ENCODE measurements around the gene NTMT2.

The NTMT2 gene

DNA sequence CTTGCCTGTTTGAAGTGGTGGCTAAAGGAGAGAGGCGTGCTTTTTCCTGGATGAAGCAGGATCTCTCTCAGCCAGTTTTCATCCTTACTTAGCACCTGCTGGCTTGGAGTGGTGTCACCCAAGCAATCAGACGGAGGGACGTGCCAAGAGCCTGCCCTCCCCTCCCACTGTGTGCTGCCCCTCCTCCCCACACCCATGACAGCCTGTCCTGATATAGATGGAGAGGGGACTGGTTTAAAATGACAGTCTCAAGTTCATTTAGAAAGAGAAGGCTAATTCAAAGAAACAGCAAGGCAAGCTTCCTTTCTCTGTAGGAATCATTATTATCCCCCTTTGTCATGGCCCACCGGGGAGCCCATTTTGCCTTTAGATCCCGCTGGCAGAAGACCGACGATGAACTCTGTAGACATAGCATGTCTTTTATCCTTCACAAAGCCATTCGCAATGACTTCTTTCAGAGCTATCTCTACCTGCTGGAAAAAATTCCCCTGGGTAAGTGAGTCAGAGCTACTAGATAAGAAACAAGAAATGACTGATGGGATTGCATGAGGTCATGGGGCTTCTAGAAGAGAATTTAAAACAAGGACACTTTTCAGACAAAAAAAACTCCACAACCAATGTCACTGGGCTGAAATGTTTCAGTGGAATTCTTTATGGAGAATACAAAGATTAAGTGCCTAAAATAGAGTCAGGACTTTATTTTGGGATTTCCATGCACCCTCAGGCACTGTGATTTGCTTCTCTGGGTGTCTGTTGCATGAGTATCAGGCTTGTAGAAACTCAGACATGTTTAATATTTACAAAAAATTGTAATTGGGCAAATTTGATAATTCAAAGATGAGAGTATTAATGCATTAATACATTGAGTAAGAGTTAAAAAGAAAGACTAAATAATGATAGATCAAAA, at the start of gene NTMT2:
Gene NTMT2, plus strand, starts transcription at position 190 of the 907 bp plus-strand sequence. Its CDS starts 149 bp downstream, at position 339.
- H3K36me3 ChIP-seq (replicated peaks; ENCODE audit: low read depth, low read length), result no peaks in the 10 kb centered on the region
- no peak within 1 kb of the TSS for H2AFZ ChIP-seq (ENCODE audit: low read depth, low read length)
- H3K27ac ChIP-seq (ENCODE audit: low read length), result no peak within 1 kb of the TSS
- no peaks in the 10 kb centered on the region for H3K79me2 ChIP-seq (ENCODE audit: low read length)
- no peak within 1 kb of the TSS for H3K9ac ChIP-seq (ENCODE audit: low read length)
- TF ChIP-seq, protein P1, sequence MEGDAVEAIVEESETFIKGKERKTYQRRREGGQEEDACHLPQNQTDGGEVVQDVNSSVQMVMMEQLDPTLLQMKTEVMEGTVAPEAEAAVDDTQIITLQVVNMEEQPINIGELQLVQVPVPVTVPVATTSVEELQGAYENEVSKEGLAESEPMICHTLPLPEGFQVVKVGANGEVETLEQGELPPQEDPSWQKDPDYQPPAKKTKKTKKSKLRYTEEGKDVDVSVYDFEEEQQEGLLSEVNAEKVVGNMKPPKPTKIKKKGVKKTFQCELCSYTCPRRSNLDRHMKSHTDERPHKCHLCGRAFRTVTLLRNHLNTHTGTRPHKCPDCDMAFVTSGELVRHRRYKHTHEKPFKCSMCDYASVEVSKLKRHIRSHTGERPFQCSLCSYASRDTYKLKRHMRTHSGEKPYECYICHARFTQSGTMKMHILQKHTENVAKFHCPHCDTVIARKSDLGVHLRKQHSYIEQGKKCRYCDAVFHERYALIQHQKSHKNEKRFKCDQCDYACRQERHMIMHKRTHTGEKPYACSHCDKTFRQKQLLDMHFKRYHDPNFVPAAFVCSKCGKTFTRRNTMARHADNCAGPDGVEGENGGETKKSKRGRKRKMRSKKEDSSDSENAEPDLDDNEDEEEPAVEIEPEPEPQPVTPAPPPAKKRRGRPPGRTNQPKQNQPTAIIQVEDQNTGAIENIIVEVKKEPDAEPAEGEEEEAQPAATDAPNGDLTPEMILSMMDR (IDR thresholded peaks at IDR 0.05; ENCODE audit: low read depth, low read length), result no peak
- TF ChIP-seq EZH2phosphoT487 (IDR thresholded peaks at IDR 0.05; ENCODE audit: low read depth), result no peak
- no peaks in the 10 kb centered on the region for H4K20me1 ChIP-seq (ENCODE audit: insufficient read depth, low read length)
- H3K27me3 ChIP-seq (ENCODE audit: low read depth, low read length), result no peaks in the 10 kb centered on the region
- H3K4me1 ChIP-seq (ENCODE audit: low read length), result no peaks in the 10 kb centered on the region
- no peak within 1 kb of the TSS for H3K4me2 ChIP-seq (ENCODE audit: low read length)
- no peak within 1 kb of the TSS for H3K4me3 ChIP-seq (ENCODE audit: low read length)
- no peaks in the 10 kb centered on the region for H3K9me3 ChIP-seq (ENCODE audit: insufficient read depth, low read length)

GRCh38 chr1:170095976-170096748, 49.6 kb upstream of the NTMT2 start:
- no peak overlapping the region for H3K9ac ChIP-seq (ENCODE audit: low read length)
- H3K27ac ChIP-seq (ENCODE audit: low read length), result no peak overlapping the region
- peaks cover 30% of the 10 kb centered on the region for H3K4me1 ChIP-seq (ENCODE audit: low read length)
- H3K79me2 ChIP-seq (ENCODE audit: low read length), result no peaks in the 10 kb centered on the region
- H3K36me3 ChIP-seq (replicated peaks; ENCODE audit: low read depth, low read length), result no peaks in the 10 kb centered on the region
- H2AFZ ChIP-seq (ENCODE audit: low read depth, low read length), result no peak overlapping the region
- H3K27me3 ChIP-seq (ENCODE audit: low read depth, low read length), result peaks cover 10% of the 10 kb centered on the region; the same call in 1 of the 2 replicates
- H3K4me3 ChIP-seq (ENCODE audit: low read length), result no peak overlapping the region
- H3K9me3 ChIP-seq (ENCODE audit: insufficient read depth, low read length), result no peaks in the 10 kb centered on the region
- TF ChIP-seq EZH2phosphoT487 (IDR thresholded peaks at IDR 0.05; ENCODE audit: low read depth), result no peak
- TF ChIP-seq, protein P1 (IDR thresholded peaks at IDR 0.05; ENCODE audit: low read depth, low read length), result no peak
- H4K20me1 ChIP-seq (ENCODE audit: insufficient read depth, low read length), result no peaks in the 10 kb centered on the region
- no peak overlapping the region for H3K4me2 ChIP-seq (ENCODE audit: low read length)

DNA sequence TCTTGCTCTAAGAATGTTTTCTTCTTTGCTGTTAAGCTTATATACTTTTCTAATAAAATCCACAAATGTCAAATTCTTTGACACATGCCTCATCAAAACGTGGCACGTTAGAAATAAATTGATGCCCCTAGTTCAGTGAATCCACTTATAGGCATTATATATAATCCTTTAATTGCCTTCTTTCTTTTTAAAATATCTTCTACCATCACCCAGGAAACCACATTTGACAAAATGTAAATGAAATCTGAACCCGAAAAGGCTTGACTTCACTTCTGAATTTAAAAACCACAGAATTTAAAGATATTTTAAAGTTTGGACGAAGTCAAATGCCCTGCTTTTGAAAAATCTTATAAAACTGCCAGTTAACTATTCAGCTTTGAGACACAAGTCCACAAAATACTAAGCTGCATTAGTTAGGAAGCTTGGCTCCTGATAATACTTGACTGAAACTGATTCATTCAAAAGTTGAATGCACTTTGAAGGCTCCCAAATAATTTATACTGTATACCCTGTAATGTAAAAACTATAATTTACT, 48.9 kb upstream of the NTMT2 start:
- Histone ChIP-seq H3K79me2 (ENCODE audit: low read length) (no peaks in the 10 kb centered on the region), H3K4me3 (ENCODE audit: low read length) (no peak overlapping the region), H3K9me3 (ENCODE audit: insufficient read depth, low read length) (no peaks in the 10 kb centered on the region), H3K4me2 (ENCODE audit: low read length) (peak overlapping the region; percentile 54), H3K36me3 (replicated peaks; ENCODE audit: low read depth, low read length) (no peaks in the 10 kb centered on the region), H2AFZ (ENCODE audit: low read depth, low read length) (no peak overlapping the region), H3K4me1 (ENCODE audit: low read length) (peaks cover 30% of the 10 kb centered on the region), H3K9ac (ENCODE audit: low read length) (no peak overlapping the region), H4K20me1 (ENCODE audit: insufficient read depth, low read length) (no peaks in the 10 kb centered on the region), H3K27ac (ENCODE audit: low read length) (no peak overlapping the region), H3K27me3 (ENCODE audit: low read depth, low read length) (peaks cover 10% of the 10 kb centered on the region; the same call in 1 of the 2 replicates)
- TF ChIP-seq EZH2phosphoT487 (IDR thresholded peaks at IDR 0.05; ENCODE audit: low read depth), result no peak
- TF ChIP-seq, protein P1 (IDR thresholded peaks at IDR 0.05; ENCODE audit: low read depth, low read length), result no peak

All from OCI-LY3 (cell line).